Ovary (tissue), 3 donors: ENCODE measurements around the gene CRADD.

Source experiments
- CTCF ChIP-seq, 3 donors: fragments of 450-650 bp in 2 of 3; fragments of 200-600 bp in 1 of 3; IDR thresholded peaks; one replicate each; pipeline versions ENCODE4 v1.5.1 to v1.8.0; 2016 to 2022; ENCODE audit warnings: antibody characterized with exemption in 3 of 3, mild to moderate bottlenecking in 1 of 3
- EP300 ChIP-seq: sonication (generic); formaldehyde crosslinking; IDR thresholded peaks from one replicate; pipeline ENCODE4 v1.6.1; 2017; ENCODE audit warnings: antibody characterized with exemption
- POLR2A ChIP-seq: fragments of 450-650 bp; IDR thresholded peaks from one replicate; pipeline ENCODE4 v1.6.1; 2017; ENCODE audit warnings: antibody characterized with exemption, mild to moderate bottlenecking, moderate library complexity
- donor health status: DM: no; HTN: no; CAD: no.

- TF ChIP-seq POLR2A: no peak
- TF ChIP-seq CTCF (IDR thresholded peaks at IDR 0.05): no peak
- no peak for TF ChIP-seq EP300
Measured at GRCh38 chr12:93704122-93704521, 26.9 kb downstream of the CRADD start.
